GM18951 (cell line): ENCODE results near the gene BRWD1.

Experiments
- POLR2A ChIP-seq: IDR thresholded peaks from 4 replicates; pipeline ENCODE4 v1.6.1; 2011; ENCODE audit warnings: mild to moderate bottlenecking; ENCODE audit not compliant: insufficient read length, insufficient read depth; ENCODE audit errors: extremely low read depth
- in situ Hi-C: fragments of 300-500 bp; cut with MboI; formaldehyde crosslinking; loops from one replicate; pipeline ENCODE4 v1.12.0; 2022; ENCODE audit warnings: low sequenced_read_pairs, mixed read lengths, inconsistent platforms; ENCODE audit not compliant: unreplicated experiment

The BRWD1 gene

GRCh38 chr21:39189857-39190604 is 123.4 kb downstream of the BRWD1 start:
- in situ Hi-C loops, result no loop called here
- TF ChIP-seq POLR2A, result no peak

- in situ Hi-C loops, result no loop called here
- no peak for TF ChIP-seq POLR2A
These were observed 124.8 kb downstream of the BRWD1 start for GRCh38 chr21:39188521-39189139.

GRCh38 chr21:39187141-39187540 is 126.3 kb downstream of the BRWD1 start:
- in situ Hi-C loops, result no loop called here
- no peak for TF ChIP-seq POLR2A

- in situ Hi-C loops, result no loop called here
- no peak for TF ChIP-seq POLR2A
These were observed 126.8 kb downstream of the BRWD1 start for GRCh38 chr21:39186676-39187075.

GRCh38 chr21:39185157-39185556 is 128.3 kb downstream of the BRWD1 start:
- in situ Hi-C loops, result no loop called here
- no peak for TF ChIP-seq POLR2A

- in situ Hi-C loops, result no loop called here
- TF ChIP-seq POLR2A, result no peak
These were observed 129.1 kb downstream of the BRWD1 start for GRCh38 chr21:39184050-39184980.

DNA sequence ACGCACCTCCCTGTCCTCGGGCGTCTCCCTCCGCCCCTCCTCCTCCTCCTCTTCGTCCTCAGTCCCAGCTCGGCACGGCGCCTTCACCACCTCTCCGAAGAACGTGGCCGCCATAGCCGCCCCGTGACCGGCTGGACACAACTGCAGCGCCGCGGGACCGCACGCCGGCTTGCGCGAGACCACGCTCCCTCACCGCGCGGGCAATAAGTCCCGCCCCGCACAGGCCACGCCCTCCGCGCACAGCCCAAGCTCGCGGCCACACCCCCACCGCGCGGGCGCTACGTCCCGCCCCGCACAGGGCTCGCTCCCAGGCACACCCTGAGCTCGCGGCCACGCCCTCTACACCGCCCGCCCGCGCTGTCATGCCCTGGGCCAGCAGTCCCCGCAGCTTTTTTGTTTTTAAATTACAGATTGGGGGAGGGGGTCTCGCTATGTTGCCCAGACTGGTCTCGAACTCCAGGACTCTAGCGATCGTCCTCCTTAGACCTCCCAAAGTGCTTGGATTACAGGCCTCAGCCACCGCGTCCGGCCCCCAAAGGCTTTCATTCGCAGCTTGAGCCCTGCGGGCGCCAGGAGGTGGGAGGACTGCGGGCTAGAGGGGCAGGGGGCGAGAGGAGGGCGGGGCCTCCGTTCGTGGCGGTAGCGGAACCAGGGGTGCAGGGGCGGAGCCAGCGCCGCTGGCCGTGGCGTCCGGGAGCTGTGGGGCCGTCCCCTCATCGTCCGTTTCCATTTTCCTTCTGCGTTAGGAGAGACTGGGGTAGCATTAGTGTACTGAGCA is 130.0 kb downstream of the BRWD1 start, which contains the start of gene PSMG1:
TSS of gene PSMG1 (minus strand) at position 180 of the 778 bp plus-strand sequence. CDS start at position 114, 66 bp downstream.
- in situ Hi-C loops, result no loop called here
- peak; percentile 91 for TF ChIP-seq POLR2A

GRCh38 chr21:39182484-39183271 is 130.8 kb downstream of the BRWD1 start:
- in situ Hi-C loops, result no loop called here

DNA sequence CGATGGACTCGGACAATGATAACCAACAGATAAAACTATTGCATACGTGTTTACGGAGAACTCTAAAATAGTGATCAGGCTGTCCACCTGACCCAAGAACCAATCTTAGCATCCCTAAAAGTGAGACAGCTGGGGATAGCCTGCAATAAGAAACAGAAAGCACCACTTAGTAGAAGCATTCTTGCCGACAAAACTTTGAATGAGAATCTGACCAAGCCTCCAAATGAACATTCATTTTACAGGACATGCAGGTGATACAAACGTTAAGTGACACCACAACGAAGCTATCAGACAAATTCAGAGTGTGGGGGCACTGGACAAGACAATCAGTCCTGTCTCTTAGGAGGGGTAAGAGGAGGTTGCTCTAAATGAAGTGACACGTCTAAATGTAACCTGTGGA is 131.4 kb downstream of the BRWD1 start:
- no peak for TF ChIP-seq POLR2A
- in situ Hi-C loops, result no loop called here

More at GRCh38 chr21:39182484-39183271, 130.8 kb downstream of the BRWD1 start:
- no peak for TF ChIP-seq POLR2A

DNA sequence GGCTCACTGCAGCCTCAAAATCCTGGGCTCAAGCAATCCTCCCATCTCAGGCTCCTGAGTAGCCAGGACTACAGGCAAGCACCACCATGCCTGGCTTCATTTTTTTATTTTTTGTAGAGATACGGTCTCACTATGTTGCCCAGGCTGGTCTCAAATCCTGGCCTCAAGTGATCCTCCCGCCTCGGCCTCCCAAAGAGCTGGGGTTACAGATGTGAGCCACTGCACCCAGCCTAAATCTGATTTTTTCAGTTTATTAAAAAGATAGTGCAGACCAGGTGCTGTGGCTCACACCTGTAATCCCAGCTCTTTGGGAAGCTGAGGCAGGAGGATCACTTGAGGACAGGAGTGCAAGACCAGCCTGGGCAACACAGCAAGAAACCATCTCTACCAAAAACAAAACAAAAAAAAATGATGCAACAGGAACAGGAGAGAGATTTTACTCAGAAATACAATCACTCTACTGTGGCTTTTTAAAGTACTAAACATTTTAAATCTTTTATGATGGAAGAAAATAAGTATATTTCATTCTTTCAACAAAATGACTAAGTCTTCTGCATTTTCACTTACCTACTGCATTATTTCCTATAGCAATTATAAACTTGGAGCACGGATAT is 132.1 kb downstream of the BRWD1 start:
- TF ChIP-seq POLR2A, result no peak
- in situ Hi-C loops, result no loop called here

- in situ Hi-C loops, result no loop called here
These were observed 132.9 kb downstream of the BRWD1 start for GRCh38 chr21:39180429-39181019.

More at GRCh38 chr21:39180429-39181019, 132.9 kb downstream of the BRWD1 start:
- no peak for TF ChIP-seq POLR2A
